HK-2 (cell line): ENCODE results near the gene GLYATL1.
"Not testable (repeated sequence)": the region's sequence is repeated elsewhere in the genome, so short reads cannot be mapped to it uniquely, and the experiment has no call there.

Experiments
- DNase-seq: peaks from one replicate; pipeline ENCODE4 v3.0.0-alpha.2; 2018; ENCODE audit not compliant: unreplicated experiment

The GLYATL1 gene

DNA sequence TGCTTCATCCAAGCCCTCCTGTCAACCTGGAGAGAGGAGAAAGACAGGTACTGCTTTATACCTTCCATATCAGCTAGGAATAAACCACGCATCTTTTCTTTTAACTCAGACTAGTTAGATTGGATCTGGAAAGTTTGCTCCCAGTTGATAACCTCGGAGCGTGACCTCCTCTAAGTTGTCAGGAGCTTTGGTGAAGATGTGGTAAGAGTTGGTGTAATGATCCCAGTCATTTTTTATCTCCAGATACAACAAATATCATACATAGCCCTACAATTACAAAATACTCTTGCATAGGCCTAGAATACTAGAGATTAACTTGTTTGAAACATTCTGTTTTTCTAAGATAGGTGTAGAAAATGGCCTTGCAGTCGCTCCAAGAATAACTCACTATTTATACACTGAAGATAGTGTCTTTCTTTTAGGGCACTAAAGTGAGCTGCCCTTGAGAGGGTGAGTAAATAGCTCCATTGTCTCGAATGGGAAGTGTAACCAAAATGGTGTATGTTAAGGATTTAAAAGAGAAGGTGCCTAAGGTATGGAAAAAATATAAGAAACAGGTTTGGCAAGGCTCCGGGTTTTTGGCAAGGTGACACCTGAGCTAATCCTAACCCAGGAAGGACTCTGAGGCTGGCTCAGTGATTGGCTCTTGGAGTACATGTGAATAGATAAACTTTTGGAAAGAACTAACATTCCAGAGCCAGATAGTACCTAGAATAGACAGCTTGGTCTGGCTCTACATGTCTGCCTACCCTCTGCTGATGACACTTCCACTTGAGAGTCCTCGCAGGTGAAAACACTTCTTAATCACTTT, 59.4 kb downstream of the GLYATL1 start:
- DNase-seq = no peak

DNA sequence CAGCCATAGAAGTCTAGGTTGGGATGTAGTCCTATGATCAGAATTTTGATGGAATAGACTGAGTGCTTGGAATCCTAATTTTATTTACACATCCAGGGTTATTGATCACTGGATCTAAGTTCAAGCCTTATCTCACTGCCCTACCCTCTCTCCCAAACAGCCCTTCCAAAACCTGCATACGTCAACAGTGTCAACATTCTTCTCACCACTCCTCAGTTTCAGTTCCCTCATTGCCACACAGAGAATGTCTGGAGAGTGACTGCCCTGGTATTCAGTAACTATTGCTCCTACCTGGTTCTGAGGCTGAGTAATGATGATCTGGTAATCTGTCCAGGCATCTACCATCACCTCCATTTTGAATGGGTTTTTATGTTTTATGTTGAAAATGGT, 60.0 kb downstream of the GLYATL1 start:
- no peak for DNase-seq

DNA sequence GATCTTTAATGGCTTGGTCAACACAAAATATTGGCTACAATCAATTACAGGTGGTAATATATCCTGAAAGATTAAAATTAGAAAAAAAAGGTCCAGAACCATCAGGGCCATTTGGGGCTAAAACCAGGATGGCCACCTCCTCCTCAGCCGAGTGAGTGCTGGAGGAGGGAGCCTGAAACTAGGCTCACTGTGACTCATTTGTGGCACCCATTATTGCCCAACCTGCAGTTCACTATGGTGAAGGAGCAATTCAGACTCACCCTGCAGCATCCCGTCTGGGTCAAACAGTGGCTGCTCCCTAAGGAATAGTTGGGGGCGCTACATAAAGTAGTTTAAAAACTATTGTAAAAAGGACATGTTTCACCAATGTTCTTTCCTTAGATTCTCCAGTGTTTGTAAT, 60.7 kb downstream of the GLYATL1 start:
- no peak for DNase-seq

DNA sequence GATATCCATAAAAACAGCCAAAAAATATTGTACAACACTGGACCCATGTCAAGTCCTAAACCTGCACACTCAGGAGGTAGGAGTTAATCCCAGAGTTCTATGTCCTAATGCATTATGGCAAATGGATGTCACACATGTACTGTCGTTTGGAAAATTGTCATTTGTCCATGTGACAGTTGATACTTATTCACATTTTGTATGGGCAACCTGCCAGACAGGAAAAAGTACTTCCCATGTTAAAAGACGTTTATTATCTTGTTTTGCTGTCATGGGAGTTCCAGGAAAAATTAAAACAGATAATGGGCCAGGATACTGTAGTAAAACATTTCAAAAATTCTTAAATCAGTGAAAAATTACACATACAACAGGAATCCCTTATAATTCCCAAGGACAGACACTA, 62.7 kb downstream of the GLYATL1 start:
- not testable (repeated sequence) for DNase-seq
